Activated naive CD8-positive, alpha-beta T cell treated with anti-CD3 and anti-CD28 coated beads, Interleukin-2, amount 10 ng/mL, durations not matched to agents 7 days and 5 days (primary cell): ENCODE results near the gene CDK4. TPM values are rescaled to one million over a fixed set of nuclear protein-coding genes. Genes with fewer than 3 reads are reported as not detected.
"Not testable (repeated sequence)": the region's sequence is repeated elsewhere in the genome, so short reads cannot be mapped to it uniquely, and the experiment has no call there.

Source experiments
- ATAC-seq: fragments of 150-1000 bp; cut with Tn5 transposase; one replicate; pipeline ENCODE4 v1.10.0; 2021; ENCODE audit warnings: low read depth, moderate library complexity
- POLR2A ChIA-PET: fragments of 350-600 bp; sonication (Branson Sonifier 250); formaldehyde crosslinking; loops from one replicate; lab custom pipeline; 2021; ENCODE audit warnings: antibody characterized with exemption; lab: Charles Lee
- DNase-seq: peaks from one replicate; pipeline ENCODE4 v3.0.0; 2021
- H3K27ac Mint-ChIP-seq: one replicate; pipeline ENCODE4 v1.8.0; 2022; ENCODE audit warnings: mild to moderate bottlenecking, mixed read lengths
- H3K27me3 Mint-ChIP-seq: one replicate; pipeline ENCODE4 v1.8.0; 2022; ENCODE audit warnings: mild to moderate bottlenecking, moderate library complexity, mixed read lengths
- H3K36me3 Mint-ChIP-seq: one replicate; pipeline ENCODE4 v1.8.0; 2021; ENCODE audit warnings: mild to moderate bottlenecking, mixed read lengths
- H3K4me1 Mint-ChIP-seq: one replicate; pipeline ENCODE4 v1.8.0; 2021; ENCODE audit warnings: mixed read lengths
- H3K4me3 Mint-ChIP-seq: one replicate; pipeline ENCODE4 v1.8.0; 2022; ENCODE audit warnings: mild to moderate bottlenecking, moderate library complexity, mixed read lengths
- H3K9me3 Mint-ChIP-seq: one replicate; pipeline ENCODE4 v1.8.0; 2021; ENCODE audit warnings: mixed read lengths
- total RNA-seq, 2 experiments: library from RNA; stranded (reverse); gene quantifications; one replicate each; pipeline ENCODE4 v1.2.3, GENCODE V29; 2021

The CDK4 gene
- total RNA-seq, 2 experiments from 2014 or later: 98.4 to 100 TPM

GRCh38 chr12:57723630-57723962 lies 28.5 kb downstream of the CDK4 start:
- Mint-ChIP-seq H3K4me3 (no peak overlapping the region), H3K9me3 (no peaks in the 10 kb centered on the region), H3K4me1 (peaks cover 9% of the 10 kb centered on the region), H3K27me3 (no peaks in the 10 kb centered on the region), H3K36me3 (peaks cover 24% of the 10 kb centered on the region), H3K27ac (peak overlapping the region; percentile 83)
- DNase-seq: no peak
- ATAC-seq: no peak
- POLR2A ChIA-PET: interaction anchor here (1.0 to 1.3 kb wide), 2 partner anchors 9 to 21 kb away, joined by 3 to 7 read pairs; partner anchors contain the start of gene TSPAN31

GRCh38 chr12:57722716-57723629 lies 29.1 kb downstream of the CDK4 start:
- ATAC-seq: no peak
- H3K9me3 Mint-ChIP-seq: no peaks in the 10 kb centered on the region
- DNase-seq: no peak
- no peak overlapping the region for H3K4me3 Mint-ChIP-seq
- no peaks in the 10 kb centered on the region for H3K27me3 Mint-ChIP-seq
- H3K4me1 Mint-ChIP-seq: peaks cover 9% of the 10 kb centered on the region
- POLR2A ChIA-PET: interaction anchor here (0.6 to 1.5 kb wide), 8 partner anchors 9 to 410 kb away, joined by 3 to 7 read pairs (median 4); partner anchors contain the start of gene TSPAN31
- H3K36me3 Mint-ChIP-seq: peaks cover 21% of the 10 kb centered on the region
- peak overlapping the region; percentile 83 for H3K27ac Mint-ChIP-seq

DNA sequence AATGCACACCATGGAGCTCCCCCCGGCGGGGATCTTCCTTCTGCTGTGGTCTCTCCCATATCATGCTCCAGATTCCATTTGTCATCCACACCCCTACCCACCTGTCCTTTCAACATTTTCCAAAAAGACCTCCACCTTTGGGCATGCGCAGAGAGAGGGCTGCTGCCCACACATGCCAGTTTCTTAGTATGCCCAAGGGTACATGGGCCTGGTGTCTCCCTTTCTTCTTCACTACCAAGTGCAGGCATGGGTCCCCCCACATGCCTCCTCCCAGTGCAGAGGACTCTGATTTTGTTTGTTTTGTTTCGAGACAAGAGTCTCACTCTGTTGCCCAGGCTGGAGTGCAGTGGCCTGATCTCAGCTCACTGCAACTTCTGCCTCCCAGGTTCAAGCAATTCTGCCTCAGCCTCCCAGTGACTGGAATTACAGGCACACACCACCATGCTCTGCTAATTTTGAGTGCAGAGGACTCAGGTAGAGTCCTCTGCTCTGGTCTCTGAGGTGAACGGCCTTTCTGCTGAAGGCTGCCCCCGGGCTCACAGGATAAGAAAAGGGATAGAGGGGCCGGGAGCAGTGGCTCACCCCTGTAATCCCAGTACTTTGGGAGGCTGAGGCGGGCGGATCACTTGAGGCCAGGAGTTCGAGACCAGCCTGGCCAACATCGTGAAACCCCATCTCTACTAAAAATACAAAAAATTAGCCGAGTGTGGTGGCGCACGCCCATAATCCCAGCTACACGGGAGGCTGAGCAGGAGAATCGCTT lies 30.1 kb downstream of the CDK4 start:
- not testable (repeated sequence) for DNase-seq

DNA sequence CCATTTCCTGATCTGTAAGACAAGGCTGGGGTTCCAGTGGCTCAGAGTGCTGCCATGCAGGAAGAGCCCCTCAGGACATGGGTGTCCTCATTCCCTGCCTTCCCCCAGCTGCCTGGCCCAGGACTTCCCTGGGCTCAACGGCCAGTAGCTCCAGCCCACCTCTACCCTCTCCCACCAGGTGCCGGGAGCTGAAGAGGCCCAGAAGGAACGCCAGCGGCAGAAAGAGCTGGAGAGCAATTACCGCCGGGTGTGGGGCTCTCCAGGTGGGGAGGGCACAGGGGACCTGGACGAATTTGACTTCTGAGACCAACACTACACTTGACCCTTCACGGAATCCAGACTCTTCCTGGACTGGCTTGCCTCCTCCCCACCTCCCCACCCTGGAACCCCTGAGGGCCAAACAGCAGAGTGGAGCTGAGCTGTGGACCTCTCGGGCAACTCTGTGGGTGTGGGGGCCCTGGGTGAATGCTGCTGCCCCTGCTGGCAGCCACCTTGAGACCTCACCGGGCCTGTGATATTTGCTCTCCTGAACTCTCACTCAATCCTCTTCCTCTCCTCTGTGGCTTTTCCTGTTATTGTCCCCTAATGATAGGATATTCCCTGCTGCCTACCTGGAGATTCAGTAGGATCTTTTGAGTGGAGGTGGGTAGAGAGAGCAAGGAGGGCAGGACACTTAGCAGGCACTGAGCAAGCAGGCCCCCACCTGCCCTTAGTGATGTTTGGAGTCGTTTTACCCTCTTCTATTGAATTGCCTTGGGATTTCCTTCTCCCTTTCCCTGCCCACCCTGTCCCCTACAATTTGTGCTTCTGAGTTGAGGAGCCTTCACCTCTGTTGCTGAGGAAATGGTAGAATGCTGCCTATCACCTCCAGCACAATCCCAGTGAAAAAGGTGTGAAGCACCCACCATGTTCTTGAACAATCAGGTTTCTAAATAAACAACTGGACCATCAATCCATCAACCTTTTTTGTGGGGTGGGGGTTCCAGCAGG lies 31.2 kb downstream of the CDK4 start:
- no peak overlapping the region for H3K4me3 Mint-ChIP-seq
- POLR2A ChIA-PET: interaction anchor here (0.5 to 1.7 kb wide), 5 partner anchors 7 to 78 kb away, joined by 3 to 7 read pairs (median 3); no protein-coding TSS in a partner anchor
- no peaks in the 10 kb centered on the region for H3K9me3 Mint-ChIP-seq
- DNase-seq (no peak), ATAC-seq (peak; percentile 12)
- H3K27ac Mint-ChIP-seq: no peak overlapping the region
- peaks cover 7% of the 10 kb centered on the region for H3K4me1 Mint-ChIP-seq
- peaks cover 17% of the 10 kb centered on the region for H3K36me3 Mint-ChIP-seq
- H3K27me3 Mint-ChIP-seq: no peaks in the 10 kb centered on the region

More for the DNA sequence above, 30.1 kb downstream of the CDK4 start:
- not testable (repeated sequence) for H3K27me3 Mint-ChIP-seq, H3K4me1 Mint-ChIP-seq, H3K9me3 Mint-ChIP-seq, ATAC-seq, H3K4me3 Mint-ChIP-seq
- H3K36me3 Mint-ChIP-seq: peaks cover 18% of the 10 kb centered on the region
- peak overlapping the region; percentile 54 for H3K27ac Mint-ChIP-seq
- POLR2A ChIA-PET: interaction anchor here (1.0 to 1.7 kb wide), 7 partner anchors 8 to 79 kb away, joined by 3 to 7 read pairs (median 5); partner anchors contain the start of gene TSPAN31

GRCh38 chr12:57719777-57720605 lies 32.1 kb downstream of the CDK4 start:
- no peak overlapping the region for H3K27ac Mint-ChIP-seq
- no peak overlapping the region for H3K4me3 Mint-ChIP-seq
- H3K9me3 Mint-ChIP-seq: no peaks in the 10 kb centered on the region
- H3K27me3 Mint-ChIP-seq: no peaks in the 10 kb centered on the region
- H3K36me3 Mint-ChIP-seq: peaks cover 20% of the 10 kb centered on the region
- ATAC-seq (peak; percentile 8), DNase-seq (no peak)
- peaks cover 6% of the 10 kb centered on the region for H3K4me1 Mint-ChIP-seq
- POLR2A ChIA-PET: interaction anchor here (0.5 to 1.7 kb wide), 5 partner anchors 10 to 153 kb away, joined by 3 to 6 read pairs (median 3); partner anchors contain the start of gene OS9

DNA sequence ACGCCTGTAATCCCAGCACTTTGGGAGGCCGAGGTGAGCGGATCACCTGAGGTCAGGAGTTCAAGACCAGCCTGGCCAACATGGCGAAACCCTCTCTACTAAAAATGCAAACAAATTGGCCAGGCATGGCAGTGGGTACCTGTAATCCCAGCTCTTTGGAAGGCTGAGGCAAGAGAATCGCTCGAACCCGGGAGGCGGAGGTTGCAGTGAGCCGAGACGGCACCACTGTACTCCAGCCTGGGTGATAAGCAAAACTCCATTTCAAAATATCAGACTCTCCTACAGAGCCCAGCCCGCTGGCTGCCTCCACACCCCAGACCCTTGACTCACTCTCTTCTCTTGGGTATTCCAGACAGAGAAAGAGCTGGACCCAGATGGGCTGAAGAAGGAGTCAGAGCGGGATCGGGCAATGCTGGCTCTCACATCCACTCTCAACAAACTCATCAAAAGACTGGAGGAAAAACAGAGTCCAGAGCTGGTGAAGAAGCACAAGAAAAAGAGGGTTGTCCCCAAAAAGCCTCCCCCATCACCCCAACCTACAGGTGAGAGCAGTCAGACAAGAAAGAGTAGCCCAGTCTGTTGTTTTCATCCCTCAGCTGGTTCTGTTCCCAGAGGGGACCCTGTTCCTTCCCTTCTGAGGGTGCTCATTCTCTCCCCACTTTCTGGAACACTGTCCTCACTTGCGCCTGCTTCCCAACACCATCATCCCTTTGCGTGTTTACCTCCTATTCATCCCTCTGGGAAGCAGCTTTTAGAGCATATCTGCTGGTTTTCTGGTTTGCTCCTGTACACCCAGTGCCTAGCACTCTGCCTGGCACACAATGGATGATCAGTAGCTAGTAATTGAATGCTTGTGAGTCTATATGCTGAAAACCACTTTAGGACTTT lies 33.2 kb downstream of the CDK4 start:
- DNase-seq (no peak), ATAC-seq (no peak)
- POLR2A ChIA-PET: interaction anchor here (0.6 to 1.7 kb wide), 4 partner anchors 11 to 152 kb away, joined by 3 to 6 read pairs (median 3); partner anchors contain the start of genes OS9 and TSPAN31
- Mint-ChIP-seq H3K27ac (peak overlapping the region; percentile 47), H3K4me3 (no peak overlapping the region), H3K27me3 (no peaks in the 10 kb centered on the region), H3K4me1 (peaks cover 2% of the 10 kb centered on the region), H3K9me3 (no peaks in the 10 kb centered on the region), H3K36me3 (peaks cover 17% of the 10 kb centered on the region)

DNA sequence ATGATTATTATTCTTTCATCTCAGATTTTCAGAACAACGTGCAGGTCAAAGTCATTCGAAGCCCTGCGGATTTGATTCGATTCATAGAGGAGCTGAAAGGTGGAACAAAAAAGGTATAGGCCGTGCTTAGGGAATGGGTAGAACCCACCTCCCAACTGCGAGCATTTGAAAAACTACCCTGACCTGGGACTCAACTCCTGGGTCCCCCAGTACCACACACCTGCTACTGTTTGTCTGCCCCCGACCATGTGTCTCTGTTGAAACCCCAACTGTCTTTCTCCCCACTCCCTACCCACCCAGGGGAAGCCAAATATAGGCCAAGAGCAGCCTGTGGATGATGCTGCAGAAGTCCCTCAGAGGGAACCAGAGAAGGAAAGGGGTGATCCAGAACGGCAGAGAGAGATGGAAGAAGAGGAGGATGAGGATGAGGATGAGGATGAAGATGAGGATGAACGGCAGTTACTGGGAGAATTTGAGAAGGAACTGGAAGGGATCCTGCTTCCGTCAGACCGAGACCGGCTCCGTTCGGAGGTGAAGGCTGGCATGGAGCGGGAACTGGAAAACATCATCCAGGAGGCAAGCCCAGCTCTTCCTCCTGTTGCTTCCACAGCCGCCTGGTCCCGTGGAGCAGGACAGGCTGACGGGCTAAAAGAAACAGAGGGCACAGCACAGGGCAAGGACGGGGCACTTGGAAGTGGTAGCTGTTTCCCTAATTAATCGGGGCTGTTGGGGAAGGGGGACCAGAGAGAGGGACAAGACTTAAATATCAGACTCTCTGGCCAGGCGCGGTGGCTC lies 34.1 kb downstream of the CDK4 start:
- POLR2A ChIA-PET: interaction anchor here (1.7 kb wide), 1 partner anchor 25 kb away, joined by 6 read pairs; the partner anchor contains the start of gene OS9
- H3K4me1 Mint-ChIP-seq: peaks cover 4% of the 10 kb centered on the region
- H3K27me3 Mint-ChIP-seq: no peaks in the 10 kb centered on the region
- DNase-seq: no peak
- H3K9me3 Mint-ChIP-seq: no peaks in the 10 kb centered on the region
- no peak for ATAC-seq
- no peak overlapping the region for H3K4me3 Mint-ChIP-seq
- peaks cover 19% of the 10 kb centered on the region for H3K36me3 Mint-ChIP-seq
- no peak overlapping the region for H3K27ac Mint-ChIP-seq

GRCh38 chr12:57717131-57717530 lies 35.0 kb downstream of the CDK4 start:
- POLR2A ChIA-PET: no interaction called here
- no peaks in the 10 kb centered on the region for H3K9me3 Mint-ChIP-seq
- no peaks in the 10 kb centered on the region for H3K27me3 Mint-ChIP-seq
- no peak overlapping the region for H3K27ac Mint-ChIP-seq
- peaks cover 1% of the 10 kb centered on the region for H3K4me1 Mint-ChIP-seq
- DNase-seq (no peak), ATAC-seq (no peak)
- no peak overlapping the region for H3K4me3 Mint-ChIP-seq
- H3K36me3 Mint-ChIP-seq: peaks cover 23% of the 10 kb centered on the region

DNA sequence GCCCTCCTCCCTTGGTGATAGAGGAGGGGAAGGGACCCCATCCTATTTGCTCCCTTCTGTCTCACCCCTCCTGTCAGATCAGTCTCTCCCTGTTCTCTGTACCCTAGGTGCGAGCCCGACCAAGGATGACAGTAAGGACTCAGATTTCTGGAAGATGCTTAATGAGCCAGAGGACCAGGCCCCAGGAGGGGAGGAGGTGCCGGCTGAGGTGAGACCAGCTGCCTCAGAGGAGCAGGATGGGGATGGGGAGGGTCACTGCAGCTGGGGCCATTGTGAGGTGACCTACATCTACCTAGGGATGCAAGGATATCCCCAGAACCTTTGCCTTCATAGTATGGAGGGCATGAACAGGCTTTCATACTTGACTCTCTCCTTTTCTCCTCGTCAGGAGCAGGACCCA lies 35.8 kb downstream of the CDK4 start:
- Mint-ChIP-seq H3K4me1 (peaks cover 1% of the 10 kb centered on the region), H3K36me3 (peaks cover 26% of the 10 kb centered on the region), H3K27me3 (no peaks in the 10 kb centered on the region), H3K27ac (no peak overlapping the region), H3K9me3 (peaks cover 1% of the 10 kb centered on the region), H3K4me3 (no peak overlapping the region)
- ATAC-seq (no peak), DNase-seq (no peak)
- POLR2A ChIA-PET: no interaction called here

DNA sequence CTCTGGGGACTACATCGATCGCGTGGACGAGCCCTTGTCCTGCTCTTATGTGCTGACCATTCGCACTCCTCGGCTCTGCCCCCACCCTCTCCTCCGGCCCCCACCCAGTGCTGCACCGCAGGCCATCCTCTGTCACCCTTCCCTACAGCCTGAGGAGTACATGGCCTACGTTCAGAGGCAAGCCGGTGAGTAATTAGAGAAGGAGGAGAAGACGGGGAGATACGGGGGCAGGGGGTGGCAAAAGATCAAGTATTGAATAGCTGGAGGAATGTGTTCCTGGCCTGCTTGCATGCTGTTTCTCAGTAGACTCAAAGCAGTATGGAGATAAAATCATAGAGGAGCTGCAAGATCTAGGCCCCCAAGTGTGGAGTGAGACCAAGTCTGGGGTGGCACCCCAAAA lies 36.3 kb downstream of the CDK4 start:
- Mint-ChIP-seq H3K36me3 (peaks cover 29% of the 10 kb centered on the region), H3K4me1 (peaks cover 1% of the 10 kb centered on the region), H3K27me3 (no peaks in the 10 kb centered on the region), H3K27ac (no peak overlapping the region), H3K4me3 (no peak overlapping the region), H3K9me3 (peaks cover 1% of the 10 kb centered on the region)
- POLR2A ChIA-PET: no interaction called here
- no peak for ATAC-seq
- DNase-seq: no peak
